Tibial nerve (tissue), 4 donors: ENCODE data around the gene C1QL2. TPM values are rescaled to one million over a fixed set of nuclear protein-coding genes. Genes with fewer than 3 reads are reported as not detected.

Source experiments
- DNase-seq, 2 donors: peaks; one replicate each; pipeline ENCODE4 v3.0.0-alpha.2; 2019; ENCODE audit warnings: low spot score in 2 of 2
- H3K27ac ChIP-seq, 4 donors: fragments of 200-600 bp; sonication (generic) in 3 of 4; one replicate each; pipeline ENCODE4 v1.5.1; 2017 to 2019; ENCODE audit warnings: mild to moderate bottlenecking in 1 of 4
- H3K27me3 ChIP-seq, 2 donors: fragments of 200-600 bp; sonication (generic) in 1 of 2; one replicate each; pipeline versions ENCODE4 v1.5.1 to v1.6.0; 2017 to 2019
- H3K36me3 ChIP-seq, 3 donors: fragments of 200-600 bp; sonication (generic); one replicate each; pipeline ENCODE4 v1.5.1; 2018 to 2019
- H3K4me1 ChIP-seq, 4 donors: fragments of 200-600 bp; sonication (generic) in 3 of 4; one replicate each; pipeline ENCODE4 v1.5.1; 2017 to 2019
- H3K4me3 ChIP-seq, 4 donors: fragments of 200-600 bp; sonication (generic) in 3 of 4; one replicate each; pipeline ENCODE4 v1.5.1; 2017 to 2019; ENCODE audit warnings: mild to moderate bottlenecking in 1 of 4, moderate library complexity in 1 of 4
- H3K9me3 ChIP-seq, 4 donors: fragments of 200-600 bp; sonication (generic) in 3 of 4; one replicate each; pipeline ENCODE4 v1.5.1; 2017 to 2019
- EP300 ChIP-seq, 2 donors: sonication (generic); formaldehyde crosslinking; IDR thresholded peaks; one replicate each; pipeline ENCODE4 v1.6.1; 2017; ENCODE audit warnings: antibody characterized with exemption in 2 of 2, mild to moderate bottlenecking in 1 of 2
- POLR2A ChIP-seq, 2 donors: fragments of 450-650 bp; IDR thresholded peaks; one replicate each; pipeline ENCODE4 v1.6.1; 2017; ENCODE audit warnings: antibody characterized with exemption in 2 of 2, mild to moderate bottlenecking in 2 of 2, moderate library complexity in 2 of 2
- WGBS, 2 donors: methylation state at CpG; one replicate each; pipeline ENCODE4 v1.1.5; 2018; 5-methylcytosine and 5-hydroxymethylcytosine counted together
- total RNA-seq, 4 donors: library from RNA; depleted of rRNA; stranded (reverse); fragments of >200 nt; gene quantifications; one replicate each; pipeline ENCODE4 v1.1.0, GENCODE V29; 2016
- TF ChIP-seq, protein P1 (sequence below), 5 experiments: fragments of 200-600 bp in 3 of 5; fragments of 450-650 bp in 2 of 5; sonication (generic) in 3 of 5; IDR thresholded peaks; one replicate each; pipeline ENCODE4 v1.5.1; 2016 to 2019; ENCODE audit warnings: antibody characterized with exemption in 5 of 5, mild to moderate bottlenecking in 3 of 5, moderate library complexity in 2 of 5

Gene C1QL2
- total RNA-seq, 4 donors from 2014 or later: not detected

DNA sequence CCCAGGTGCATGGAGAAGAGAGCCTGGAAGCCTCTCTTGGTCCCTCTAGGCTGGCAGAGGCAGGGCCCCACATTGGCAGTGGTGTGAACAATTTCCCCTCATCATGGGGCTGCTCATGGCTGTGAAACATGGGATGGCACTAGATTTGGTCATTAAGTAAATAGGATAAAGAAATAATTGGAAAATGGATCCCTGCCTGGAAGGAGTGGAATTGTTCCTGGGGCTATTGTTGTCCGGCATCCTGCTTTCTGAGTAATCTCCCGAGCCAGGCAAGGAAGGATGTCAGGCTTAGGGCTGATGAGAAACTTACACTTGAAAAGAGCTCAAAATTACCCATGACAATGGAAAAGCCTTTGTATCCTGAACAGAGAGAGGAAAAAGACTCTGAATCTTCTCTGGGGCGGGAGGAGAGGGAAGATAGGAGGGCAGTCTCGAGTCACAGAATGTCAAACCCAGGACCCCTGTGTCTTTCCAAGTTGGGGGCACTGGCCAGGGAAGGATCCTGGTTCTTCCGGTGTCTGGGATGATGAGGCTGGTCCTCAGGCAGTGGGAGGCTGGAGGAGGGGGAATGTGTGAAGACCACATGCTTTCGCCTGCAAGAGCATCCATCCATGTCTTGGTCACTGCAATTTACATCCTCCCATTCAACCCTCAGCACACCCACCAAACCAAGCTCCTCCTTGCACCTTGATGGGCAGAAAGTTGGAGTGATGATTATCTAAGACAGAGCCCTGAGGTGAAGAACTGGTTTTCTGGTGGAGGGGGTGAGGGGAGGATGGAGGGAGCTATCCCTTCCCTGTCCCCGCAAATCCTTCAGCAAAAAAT lies 38.0 kb upstream of the C1QL2 start:
- Histone ChIP-seq H3K4me1 (peaks cover 0 to 9% (median 0%) of the 10 kb centered on the region in 4 donors), H3K9me3 (no peaks in the 10 kb centered on the region), H3K36me3 (no peaks in the 10 kb centered on the region), H3K27ac (no peak overlapping the region), H3K27me3 (no peaks in the 10 kb centered on the region), H3K4me3 (no peak overlapping the region)
- no peak for TF ChIP-seq POLR2A (IDR thresholded peaks at IDR 0.05)
- TF ChIP-seq, protein P1, sequence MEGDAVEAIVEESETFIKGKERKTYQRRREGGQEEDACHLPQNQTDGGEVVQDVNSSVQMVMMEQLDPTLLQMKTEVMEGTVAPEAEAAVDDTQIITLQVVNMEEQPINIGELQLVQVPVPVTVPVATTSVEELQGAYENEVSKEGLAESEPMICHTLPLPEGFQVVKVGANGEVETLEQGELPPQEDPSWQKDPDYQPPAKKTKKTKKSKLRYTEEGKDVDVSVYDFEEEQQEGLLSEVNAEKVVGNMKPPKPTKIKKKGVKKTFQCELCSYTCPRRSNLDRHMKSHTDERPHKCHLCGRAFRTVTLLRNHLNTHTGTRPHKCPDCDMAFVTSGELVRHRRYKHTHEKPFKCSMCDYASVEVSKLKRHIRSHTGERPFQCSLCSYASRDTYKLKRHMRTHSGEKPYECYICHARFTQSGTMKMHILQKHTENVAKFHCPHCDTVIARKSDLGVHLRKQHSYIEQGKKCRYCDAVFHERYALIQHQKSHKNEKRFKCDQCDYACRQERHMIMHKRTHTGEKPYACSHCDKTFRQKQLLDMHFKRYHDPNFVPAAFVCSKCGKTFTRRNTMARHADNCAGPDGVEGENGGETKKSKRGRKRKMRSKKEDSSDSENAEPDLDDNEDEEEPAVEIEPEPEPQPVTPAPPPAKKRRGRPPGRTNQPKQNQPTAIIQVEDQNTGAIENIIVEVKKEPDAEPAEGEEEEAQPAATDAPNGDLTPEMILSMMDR (IDR thresholded peaks at IDR 0.05): no peak
- no peak for TF ChIP-seq EP300 (IDR thresholded peaks at IDR 0.05)
- 53 to 67% methylated on average over 7 of the region's 7 CpGs for WGBS, 2 donors
- DNase-seq: no peak

- Histone ChIP-seq H3K27ac (no peak overlapping the region), H3K4me1 (peaks cover 0 to 9% (median 0%) of the 10 kb centered on the region in 4 donors), H3K27me3 (no peaks in the 10 kb centered on the region), H3K36me3 (no peaks in the 10 kb centered on the region), H3K9me3 (no peaks in the 10 kb centered on the region), H3K4me3 (no peak overlapping the region)
- no peak for DNase-seq
- TF ChIP-seq EP300 (IDR thresholded peaks at IDR 0.05): no peak
- TF ChIP-seq POLR2A (IDR thresholded peaks at IDR 0.05): no peak
- TF ChIP-seq, protein P1 (IDR thresholded peaks at IDR 0.05): no peak
- WGBS, 2 donors: 11 to 26% methylated on average over 2 of the region's 2 CpGs
Measured at GRCh38 chr2:119195887-119196286, 37.3 kb upstream of the C1QL2 start.

DNA sequence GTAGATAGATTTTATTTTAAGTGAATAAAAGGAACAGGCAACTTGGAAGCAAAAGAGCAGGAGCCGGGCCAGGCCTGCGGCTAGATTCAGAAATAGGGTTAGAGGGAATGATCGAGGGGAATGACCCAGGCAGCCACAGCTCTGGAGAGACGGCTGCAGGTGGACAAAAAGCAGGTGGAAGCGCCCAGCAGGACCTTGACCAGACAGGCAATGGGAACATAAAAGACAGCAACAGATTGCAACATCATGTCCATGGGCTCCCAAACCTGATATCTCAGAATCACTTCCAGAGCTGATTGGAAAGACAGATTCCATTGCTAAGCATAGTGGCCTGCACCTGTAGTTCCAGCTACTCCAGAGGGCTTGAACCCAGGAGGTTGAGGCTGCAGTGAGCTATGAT lies 36.5 kb upstream of the C1QL2 start:
- H3K27me3 ChIP-seq: no peaks in the 10 kb centered on the region
- peaks cover 0 to 9% (median 0%) of the 10 kb centered on the region in 4 donors for H3K4me1 ChIP-seq
- no peak for DNase-seq
- WGBS, 2 donors: 78 to 88% methylated on average over 5 of the region's 5 CpGs
- TF ChIP-seq, protein P1 (IDR thresholded peaks at IDR 0.05): no peak
- no peak for TF ChIP-seq EP300 (IDR thresholded peaks at IDR 0.05)
- H3K4me3 ChIP-seq: no peak overlapping the region
- H3K27ac ChIP-seq: no peak overlapping the region
- H3K9me3 ChIP-seq: no peaks in the 10 kb centered on the region
- H3K36me3 ChIP-seq: no peaks in the 10 kb centered on the region

- no peaks in the 10 kb centered on the region for H3K36me3 ChIP-seq
- H3K4me3 ChIP-seq: no peak overlapping the region
- H3K27ac ChIP-seq: no peak overlapping the region
- no peak for TF ChIP-seq EP300 (IDR thresholded peaks at IDR 0.05)
- no peaks in the 10 kb centered on the region for H3K9me3 ChIP-seq
- no peak for DNase-seq
- H3K4me1 ChIP-seq: no peaks in the 10 kb centered on the region
- 67 to 77% methylated on average over 6 of the region's 6 CpGs for WGBS, 2 donors
- no peaks in the 10 kb centered on the region for H3K27me3 ChIP-seq
Measured at GRCh38 chr2:119192893-119193292, 34.3 kb upstream of the C1QL2 start.

DNA sequence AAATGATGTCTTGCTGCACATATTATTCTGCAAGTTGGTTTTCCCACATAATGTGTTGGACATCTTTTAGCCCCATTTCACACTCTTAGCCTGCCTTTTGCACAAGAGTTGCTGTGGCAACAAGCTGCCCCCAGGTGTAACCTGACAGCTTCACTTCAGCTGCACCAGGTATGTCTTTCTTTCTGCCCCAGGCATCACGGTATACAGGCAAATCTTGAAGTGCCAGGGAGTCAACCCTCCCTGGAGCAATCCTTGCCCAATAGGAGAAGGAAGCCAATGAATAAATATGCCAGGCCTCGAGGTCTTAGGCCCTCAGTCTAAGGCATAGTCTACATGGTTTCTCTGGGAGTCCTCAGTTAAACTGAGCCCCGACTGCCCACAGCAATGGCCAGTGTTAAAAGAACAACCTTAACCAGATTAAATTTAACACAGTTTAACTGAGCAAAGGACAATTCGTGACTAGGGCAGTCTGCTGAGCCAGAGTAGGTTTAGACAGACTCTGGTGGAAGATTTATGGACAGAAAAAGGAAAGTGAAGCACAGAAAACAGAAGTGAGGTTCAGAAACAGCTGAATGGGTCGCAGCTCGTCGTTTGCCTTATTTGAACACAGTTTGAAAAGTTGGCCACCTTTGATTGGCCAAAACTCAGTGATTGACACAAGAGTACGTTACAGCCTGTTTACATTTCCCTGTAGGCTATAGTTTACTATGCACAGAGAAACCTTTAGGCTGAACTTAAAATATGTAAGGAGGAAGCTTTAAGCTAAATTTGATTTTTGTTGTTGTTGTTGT lies 32.0 kb upstream of the C1QL2 start:
- Histone ChIP-seq H3K27ac (no peak overlapping the region), H3K36me3 (no peaks in the 10 kb centered on the region), H3K27me3 (no peaks in the 10 kb centered on the region), H3K4me3 (no peak overlapping the region), H3K4me1 (no peaks in the 10 kb centered on the region), H3K9me3 (no peaks in the 10 kb centered on the region)
- WGBS, 2 donors: 54 to 55% methylated on average over 8 of the region's 8 CpGs
- TF ChIP-seq POLR2A (IDR thresholded peaks at IDR 0.05) (no peak), EP300 (IDR thresholded peaks at IDR 0.05) (no peak)
- TF ChIP-seq, protein P1 (IDR thresholded peaks at IDR 0.05): no peak
- DNase-seq: no peak
